ENCODE measurements around the gene KCNJ12.
"Not testable (repeated sequence)": the region's sequence is repeated elsewhere in the genome, so short reads cannot be mapped to it uniquely, and the experiment has no call there.

DNA sequence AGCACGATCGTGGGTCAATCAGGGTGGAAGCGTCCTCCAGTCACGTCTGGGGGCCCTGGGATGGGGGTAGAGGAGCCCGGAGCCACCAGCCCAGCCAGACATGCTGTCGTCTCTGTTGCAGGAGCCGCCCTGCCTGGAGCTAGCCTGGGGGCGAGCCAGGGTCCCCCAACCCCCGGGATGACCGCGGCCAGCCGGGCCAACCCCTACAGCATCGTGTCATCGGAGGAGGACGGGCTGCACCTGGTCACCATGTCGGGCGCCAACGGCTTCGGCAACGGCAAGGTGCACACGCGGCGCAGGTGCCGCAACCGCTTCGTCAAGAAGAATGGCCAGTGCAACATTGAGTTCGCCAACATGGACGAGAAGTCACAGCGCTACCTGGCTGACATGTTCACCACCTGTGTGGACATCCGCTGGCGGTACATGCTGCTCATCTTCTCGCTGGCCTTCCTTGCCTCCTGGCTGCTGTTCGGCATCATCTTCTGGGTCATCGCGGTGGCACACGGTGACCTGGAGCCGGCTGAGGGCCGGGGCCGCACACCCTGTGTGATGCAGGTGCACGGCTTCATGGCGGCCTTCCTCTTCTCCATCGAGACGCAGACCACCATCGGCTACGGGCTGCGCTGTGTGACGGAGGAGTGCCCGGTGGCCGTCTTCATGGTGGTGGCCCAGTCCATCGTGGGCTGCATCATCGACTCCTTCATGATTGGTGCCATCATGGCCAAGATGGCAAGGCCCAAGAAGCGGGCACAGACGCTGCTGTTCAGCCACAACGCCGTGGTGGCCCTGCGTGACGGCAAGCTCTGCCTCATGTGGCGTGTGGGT is 39.2 kb downstream of the KCNJ12 start:
- TF ChIP-seq POLR2A (IDR thresholded peaks at IDR 0.05; ENCODE audit: low read depth, low read length); POU2F2 (IDR thresholded peaks at IDR 0.05; ENCODE audit: low read depth, low read length); POLR2AphosphoS5 (IDR thresholded peaks at IDR 0.05; ENCODE audit: low read depth, low read length); TAF1 (IDR thresholded peaks at IDR 0.05; ENCODE audit: low read depth, low read length); SPI1 (IDR thresholded peaks at IDR 0.05; ENCODE audit: low read depth, low read length); PAX5 (IDR thresholded peaks at IDR 0.05; ENCODE audit: insufficient read depth, low read length, severe bottlenecking): not testable (repeated sequence)
